Femur (tissue), 1 donor: ENCODE measurements around the gene GRM2.
"Not testable (repeated sequence)": the region's sequence is repeated elsewhere in the genome, so short reads cannot be mapped to it uniquely, and the experiment has no call there.

ENCODE experiments used
- DNase-seq: peaks from one replicate; pipeline ENCODE4 v3.0.0-alpha.2; 2017

GRM2 gene

DNA sequence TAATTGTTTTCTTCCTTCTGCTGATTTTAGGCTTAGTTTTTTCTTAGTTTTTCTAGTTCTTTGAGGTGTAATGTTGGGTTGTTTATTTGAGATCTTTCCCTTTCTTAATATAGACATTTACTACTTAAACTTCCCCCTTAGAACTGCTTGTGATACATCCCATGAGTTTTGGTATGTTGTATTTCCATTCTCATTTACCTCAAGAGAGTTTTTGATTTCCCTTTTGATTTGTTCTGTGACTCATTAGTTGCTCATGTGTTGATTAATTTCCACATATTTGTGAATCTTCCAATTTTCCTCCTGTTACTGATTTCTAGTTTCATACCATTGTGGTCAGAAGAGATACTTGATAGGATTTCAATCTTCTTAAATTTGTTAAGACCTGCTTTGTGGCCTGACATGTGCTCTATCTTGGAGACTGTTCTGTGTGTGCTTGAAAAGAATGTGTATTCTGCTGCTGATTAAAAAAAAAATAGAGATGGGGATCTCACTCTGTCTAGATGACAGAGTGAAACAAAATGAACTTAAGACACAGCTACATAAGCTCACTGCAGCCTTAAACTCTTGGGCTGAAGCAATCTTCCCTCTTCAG is 22.3 kb downstream of the GRM2 start:
- DNase-seq, result no peak

DNA sequence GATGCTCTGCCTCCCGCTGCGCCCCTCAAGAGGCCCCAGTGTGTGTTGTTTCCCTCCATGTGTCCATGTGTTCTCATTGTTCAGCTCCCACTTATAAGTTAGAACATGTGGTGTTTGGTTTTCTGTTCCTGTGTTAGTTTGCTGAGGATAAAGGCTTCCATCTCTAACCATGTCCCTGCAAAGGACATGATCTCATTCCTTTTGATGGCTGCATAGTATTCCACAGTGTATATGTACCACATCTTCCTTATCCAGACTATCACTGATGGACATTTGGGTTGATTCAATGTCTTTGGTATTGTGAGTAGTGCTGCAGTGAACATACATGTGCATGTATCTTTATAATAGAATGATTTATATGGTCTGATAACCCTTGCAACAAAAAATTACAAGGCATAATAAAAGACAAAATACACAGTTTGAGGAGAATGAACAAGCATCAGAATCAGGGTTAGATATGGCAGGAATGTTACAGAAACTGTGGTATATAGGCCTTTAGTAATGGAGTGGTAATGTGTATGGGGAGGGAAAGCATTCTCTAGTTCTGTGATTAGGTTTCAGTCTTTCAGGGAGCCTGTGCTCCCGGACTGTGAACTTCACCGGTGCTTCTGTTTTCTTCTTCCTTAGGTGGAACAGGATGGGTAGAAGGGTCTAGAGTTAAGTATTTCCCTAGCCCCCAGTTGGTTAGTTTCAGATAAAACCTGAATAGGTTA is 27.1 kb downstream of the GRM2 start:
- no peak for DNase-seq

DNA sequence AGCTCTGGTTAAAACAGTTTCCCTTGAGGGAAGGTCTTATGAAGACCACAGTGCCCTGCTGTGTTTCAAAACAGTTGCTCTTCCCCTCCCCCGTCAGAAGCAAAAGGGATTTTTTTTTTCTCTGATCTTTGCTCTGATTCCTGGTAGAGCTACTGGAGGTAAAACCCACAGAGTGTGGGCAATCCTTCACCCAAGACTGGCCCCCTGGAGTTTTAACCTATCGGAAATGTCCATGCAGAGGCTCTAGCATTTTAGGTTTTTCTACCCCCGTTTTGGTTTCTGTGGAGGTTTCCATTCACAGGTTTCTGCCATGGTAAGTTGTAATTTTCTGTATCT is 27.7 kb downstream of the GRM2 start:
- DNase-seq, result no peak

DNA sequence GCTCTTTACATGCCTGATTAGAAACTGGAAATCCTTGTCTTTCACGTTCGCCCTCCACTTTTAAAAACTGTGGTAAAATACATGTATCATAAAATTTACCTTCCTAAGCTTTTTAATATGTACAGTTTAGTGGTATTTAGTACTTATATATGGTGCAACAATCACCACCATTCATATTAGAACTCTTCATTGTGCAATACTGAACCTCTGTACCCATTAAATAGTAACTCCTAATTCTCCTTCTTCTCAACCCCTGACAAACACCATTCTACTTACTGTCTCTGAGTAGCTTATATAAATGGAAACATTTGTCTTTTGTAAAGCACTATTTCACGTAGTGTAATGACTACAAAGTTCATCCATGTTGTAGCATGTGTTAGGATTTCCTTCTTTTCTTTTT is 28.2 kb downstream of the GRM2 start:
- DNase-seq, result no peak

DNA sequence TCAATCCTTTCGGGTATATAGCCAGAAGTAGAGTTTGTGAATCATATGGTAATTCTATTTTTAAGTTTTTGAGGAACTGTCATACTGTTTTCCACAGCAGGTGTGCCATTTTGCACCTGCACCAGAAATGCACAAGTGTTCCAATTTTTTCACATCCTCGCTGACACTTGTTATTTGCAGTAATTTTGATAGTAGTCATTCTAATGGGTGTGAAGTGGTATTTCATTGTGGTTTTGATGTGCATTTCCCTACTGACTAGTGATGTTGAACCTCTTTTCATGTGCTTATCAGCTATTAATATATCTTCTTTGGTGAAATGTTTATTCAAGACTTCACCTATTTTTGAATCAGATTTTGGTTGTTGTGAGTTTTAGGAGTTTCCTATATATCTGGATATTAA is 29.1 kb downstream of the GRM2 start:
- no peak for DNase-seq

DNA sequence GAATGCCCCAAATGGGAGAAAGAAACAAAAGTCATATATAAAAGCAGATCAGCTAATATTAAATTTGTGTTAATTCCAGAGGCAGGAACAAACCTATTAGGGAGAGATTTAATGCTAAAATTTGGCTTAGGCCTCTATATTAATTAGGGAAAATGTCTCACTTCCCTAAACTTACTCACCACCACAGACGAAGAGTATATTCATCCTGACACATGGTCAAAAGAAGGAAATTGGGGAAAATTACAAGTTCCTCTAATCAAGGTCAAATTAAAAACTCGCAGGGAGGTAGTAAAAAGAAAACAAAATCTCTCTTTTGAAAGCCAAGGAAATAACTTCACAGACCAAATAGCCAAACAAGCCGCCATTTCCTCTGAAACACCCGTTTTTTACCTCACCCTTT is 32.2 kb downstream of the GRM2 start:
- DNase-seq, result no peak

DNA sequence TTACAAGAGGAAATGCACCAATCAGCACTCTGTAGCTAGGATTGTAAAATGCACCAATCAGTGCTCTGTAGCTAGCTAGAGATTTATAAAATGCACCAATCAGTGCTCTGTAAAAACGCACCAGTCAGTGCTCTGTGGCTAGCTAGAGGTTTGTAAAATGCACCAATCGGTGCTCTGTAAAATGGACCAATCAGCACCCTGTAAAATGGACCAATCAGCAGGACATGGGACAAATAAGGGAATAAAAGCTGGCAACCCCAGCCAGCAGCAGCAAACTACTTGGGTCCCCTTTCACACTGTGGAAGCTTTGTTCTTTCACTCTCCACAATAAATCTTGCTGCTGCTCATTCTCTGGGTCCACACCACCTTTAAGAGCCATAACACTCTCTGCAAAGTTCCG is 35.5 kb downstream of the GRM2 start:
- not testable (repeated sequence) for DNase-seq

DNA sequence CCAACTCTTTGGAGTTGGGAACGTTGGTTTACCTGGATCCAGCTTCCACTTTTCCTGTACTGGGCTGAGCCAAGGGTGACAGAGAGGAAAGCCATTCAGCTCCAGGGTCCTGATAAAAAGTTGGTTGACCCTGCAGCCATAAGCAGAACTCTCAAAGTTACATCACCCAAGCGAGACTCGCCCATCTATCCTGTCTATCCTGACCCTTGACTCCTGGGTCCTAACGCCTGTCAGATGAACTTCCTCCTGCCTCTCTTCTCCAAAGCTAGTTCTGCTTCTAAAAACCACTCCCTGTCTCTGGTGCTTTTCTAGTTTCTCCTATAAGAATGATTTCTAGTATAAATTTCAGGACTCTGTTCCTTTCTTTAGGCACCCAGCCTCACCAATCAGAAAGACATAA is 36.1 kb downstream of the GRM2 start:
- DNase-seq, result not testable (repeated sequence)

DNA sequence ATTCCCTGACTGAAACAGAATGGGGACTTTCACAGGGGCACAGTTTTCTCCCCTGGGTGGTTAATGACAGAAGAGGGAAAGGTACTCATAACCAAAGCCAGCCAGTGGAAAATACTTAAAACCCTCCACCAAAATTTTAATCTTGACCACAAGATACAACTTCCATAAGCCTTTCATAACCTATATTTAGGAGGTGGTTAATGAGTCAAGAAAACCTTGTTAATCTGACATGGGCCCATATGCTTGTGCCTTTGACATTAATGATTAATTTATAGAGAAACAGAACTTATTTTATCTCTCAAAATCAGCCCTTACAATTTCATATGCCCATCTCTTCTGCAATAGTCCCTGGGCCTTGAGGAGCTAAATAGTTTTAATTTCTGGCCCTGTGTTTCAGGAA is 41.0 kb downstream of the GRM2 start:
- no peak for DNase-seq

DNA sequence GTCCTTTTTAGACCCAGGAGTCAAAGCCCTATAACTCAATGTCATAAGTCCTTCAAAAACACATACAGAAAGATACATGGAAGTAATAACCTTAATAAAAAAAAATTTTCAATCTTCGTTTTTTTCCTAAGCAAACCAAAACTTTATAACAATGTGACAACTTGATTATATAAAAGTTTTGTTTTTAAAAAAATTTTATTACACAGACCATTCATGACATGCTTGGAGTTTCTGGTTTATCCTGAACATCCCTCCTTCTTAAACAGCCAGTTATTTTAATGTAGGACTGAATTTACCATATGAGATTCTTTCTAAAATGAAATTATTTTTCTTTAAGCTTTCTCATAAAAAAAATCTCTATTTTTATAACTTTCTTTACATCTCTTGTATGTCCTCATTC is 41.5 kb downstream of the GRM2 start:
- no peak for DNase-seq

DNA sequence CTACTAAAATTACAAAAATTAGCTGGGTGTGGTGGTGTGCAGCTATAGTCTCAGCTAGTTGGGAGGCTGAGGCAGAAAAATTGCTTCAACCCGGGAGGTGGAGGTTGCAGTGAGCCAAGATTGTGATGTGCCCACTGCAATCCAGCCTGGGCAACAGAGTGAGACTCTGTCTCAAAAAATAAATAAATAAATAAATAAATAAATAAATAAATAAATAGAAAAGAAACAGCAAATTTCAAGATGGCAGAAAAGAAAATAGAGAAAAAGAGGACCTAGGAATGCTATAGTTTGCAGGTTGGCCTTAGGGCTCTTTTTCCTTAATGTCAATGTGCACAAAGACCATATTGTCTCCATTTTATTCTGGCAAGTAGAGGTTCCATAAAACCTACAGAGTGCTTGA is 44.0 kb downstream of the GRM2 start:
- no peak for DNase-seq

DNA sequence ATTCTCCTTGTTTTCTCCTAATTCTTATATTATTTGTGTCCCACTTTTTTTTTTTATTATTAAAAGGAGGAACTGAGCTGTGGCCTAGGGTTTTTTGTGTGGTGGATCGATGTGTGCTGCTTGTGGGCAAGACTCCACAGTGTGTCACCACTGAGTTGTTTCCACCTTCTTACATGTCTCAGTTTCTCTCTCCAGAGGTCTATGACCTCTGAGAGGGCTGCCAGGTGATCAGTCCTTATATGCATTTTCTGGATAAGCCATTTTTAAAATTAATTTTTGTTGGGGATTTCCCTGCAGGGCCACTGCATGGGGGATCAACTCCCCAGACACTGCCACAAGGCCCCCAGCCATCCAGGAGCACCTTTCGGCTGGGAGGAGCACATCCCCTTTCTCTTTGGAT is 44.4 kb downstream of the GRM2 start:
- DNase-seq, result no peak

DNA sequence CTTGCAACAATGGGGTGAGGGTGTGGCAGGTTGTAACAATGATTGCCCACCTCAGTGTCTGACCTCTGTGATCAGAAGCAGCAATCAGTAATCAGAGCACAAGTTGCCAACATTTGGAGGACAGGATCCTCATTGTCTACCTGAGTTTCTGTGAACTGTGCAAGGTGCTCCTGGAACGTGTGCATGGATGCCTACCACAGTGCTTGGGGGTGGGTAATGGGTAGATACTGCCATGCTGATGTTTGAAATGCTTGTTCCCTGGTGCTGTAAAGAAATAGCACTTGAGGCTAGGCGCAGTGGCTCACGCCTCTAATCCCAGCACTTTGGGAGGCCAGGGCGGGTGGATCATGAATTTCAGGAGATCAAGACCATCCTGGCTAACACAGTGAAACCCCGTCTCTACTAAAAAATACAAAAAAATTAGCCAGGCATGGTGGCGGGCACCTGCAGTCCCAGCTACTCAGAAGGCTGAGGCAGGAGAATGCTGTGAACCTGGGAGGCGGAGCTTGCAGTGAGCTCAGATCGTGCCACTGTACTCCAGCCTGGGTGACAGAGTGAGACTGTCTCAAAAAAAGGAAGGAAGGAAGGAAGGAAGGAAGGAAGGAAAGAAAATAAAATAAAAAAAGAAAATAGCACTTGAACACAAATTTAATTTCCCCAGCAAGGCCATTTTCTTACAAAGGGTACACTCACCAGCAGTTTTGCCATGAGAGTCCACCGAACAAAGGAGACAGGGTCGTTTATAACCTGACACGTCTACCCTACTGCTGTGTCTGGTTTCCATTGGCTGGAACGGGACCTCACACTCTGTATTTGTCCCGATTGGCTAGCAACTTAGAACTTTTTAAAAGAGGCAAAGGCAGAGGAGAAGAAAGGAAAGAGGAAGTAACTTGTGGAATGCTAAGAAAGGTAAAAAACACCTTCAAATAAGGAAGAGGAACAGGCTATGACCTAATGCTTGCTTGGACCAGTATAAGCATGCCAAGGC is 47.2 kb downstream of the GRM2 start:
- DNase-seq, result not testable (repeated sequence)

DNA sequence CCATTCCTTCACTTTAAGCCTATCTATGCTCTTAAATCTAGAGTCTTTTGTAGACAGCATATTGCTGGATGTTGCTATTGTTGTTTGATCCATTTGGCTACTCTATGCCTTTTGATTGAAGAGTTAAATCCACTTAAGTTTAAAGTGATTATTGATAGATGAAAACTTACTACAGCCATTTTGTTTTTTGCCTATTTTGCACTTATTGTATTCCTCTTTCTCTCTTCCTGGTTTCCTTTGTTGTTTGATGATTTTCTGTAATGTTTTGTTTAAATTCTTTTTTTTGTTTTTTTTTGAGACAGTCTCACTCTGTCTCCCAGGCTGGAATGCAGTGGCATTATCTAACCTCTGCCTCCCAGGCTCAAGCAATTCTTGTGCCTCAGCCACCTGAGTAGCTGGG is 52.3 kb downstream of the GRM2 start:
- no peak for DNase-seq
